ENCODE data around the gene SH3GLB1.

DNA sequence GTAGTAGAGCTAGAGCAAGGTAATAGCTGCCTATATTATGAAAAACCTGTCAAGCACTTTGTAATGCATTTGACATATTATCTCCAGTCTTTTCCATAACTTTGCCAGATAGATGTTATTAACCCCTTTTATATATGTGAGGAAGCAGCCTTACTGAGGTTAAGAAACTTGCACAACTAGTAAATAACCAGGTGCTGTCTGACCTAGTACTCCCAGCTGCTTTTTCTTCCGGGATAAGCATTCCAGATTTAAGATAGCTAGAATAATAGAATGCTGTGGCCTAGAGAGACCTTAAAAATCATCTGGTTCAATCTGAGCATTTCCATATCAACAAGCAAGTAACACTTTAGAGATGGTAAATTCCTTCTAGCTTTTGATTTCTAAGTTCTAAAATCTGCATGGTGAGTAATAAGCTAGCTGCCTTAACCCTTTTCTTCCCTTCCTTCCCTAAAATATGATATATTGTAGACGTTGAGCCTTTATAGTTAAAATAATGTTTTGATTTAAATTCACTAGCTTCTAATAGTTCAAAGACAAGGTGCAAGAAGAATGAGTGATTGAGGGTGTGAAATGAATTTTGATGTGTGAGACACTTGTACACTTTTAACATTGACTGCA, 1.8 kb downstream of the SH3GLB1 start:
- TF ChIP-seq, protein P1, sequence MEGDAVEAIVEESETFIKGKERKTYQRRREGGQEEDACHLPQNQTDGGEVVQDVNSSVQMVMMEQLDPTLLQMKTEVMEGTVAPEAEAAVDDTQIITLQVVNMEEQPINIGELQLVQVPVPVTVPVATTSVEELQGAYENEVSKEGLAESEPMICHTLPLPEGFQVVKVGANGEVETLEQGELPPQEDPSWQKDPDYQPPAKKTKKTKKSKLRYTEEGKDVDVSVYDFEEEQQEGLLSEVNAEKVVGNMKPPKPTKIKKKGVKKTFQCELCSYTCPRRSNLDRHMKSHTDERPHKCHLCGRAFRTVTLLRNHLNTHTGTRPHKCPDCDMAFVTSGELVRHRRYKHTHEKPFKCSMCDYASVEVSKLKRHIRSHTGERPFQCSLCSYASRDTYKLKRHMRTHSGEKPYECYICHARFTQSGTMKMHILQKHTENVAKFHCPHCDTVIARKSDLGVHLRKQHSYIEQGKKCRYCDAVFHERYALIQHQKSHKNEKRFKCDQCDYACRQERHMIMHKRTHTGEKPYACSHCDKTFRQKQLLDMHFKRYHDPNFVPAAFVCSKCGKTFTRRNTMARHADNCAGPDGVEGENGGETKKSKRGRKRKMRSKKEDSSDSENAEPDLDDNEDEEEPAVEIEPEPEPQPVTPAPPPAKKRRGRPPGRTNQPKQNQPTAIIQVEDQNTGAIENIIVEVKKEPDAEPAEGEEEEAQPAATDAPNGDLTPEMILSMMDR (conservative IDR thresholded peaks at IDR 0.05; ENCODE audit: low read depth, low read length), result no peak
- TF ChIP-seq EZH2 (IDR thresholded peaks at IDR 0.05; ENCODE audit: borderline replicate concordance, low read depth, low read length, poor library complexity, severe bottlenecking), result no peak
